ENCODE measurements around the gene CA5A.

Gene CA5A

GRCh38 chr16:87961623-87962022 is 25.3 kb upstream of the CA5A start:
- DNase-seq: no peak

- no peak for DNase-seq
Measured at GRCh38 chr16:87960852-87961251, 24.5 kb upstream of the CA5A start.

GRCh38 chr16:87960296-87960695 is 24.0 kb upstream of the CA5A start:
- no peak for DNase-seq

GRCh38 chr16:87959391-87959990 is 23.2 kb upstream of the CA5A start:
- DNase-seq: no peak

GRCh38 chr16:87958632-87959031 is 22.3 kb upstream of the CA5A start:
- DNase-seq: no peak

GRCh38 chr16:87957296-87958094 is 21.2 kb upstream of the CA5A start:
- no peak for DNase-seq

GRCh38 chr16:87956365-87957231 is 20.3 kb upstream of the CA5A start:
- DNase-seq: peak; percentile 86

GRCh38 chr16:87956098-87956364 is 19.7 kb upstream of the CA5A start:
- no peak for DNase-seq

- DNase-seq: peak; percentile 39
Measured at GRCh38 chr16:87955302-87956097, 19.2 kb upstream of the CA5A start.

- DNase-seq: no peak
Measured at GRCh38 chr16:87954826-87955225, 18.5 kb upstream of the CA5A start.

GRCh38 chr16:87954361-87954760 is 18.0 kb upstream of the CA5A start:
- no peak for DNase-seq

- no peak for DNase-seq
Measured at GRCh38 chr16:87953308-87954215, 17.2 kb upstream of the CA5A start.

- no peak for DNase-seq
Measured at GRCh38 chr16:87952751-87953150, 16.4 kb upstream of the CA5A start.

GRCh38 chr16:87951552-87952538 is 15.5 kb upstream of the CA5A start:
- no peak for DNase-seq

- peak; percentile 98 for DNase-seq
Measured at GRCh38 chr16:87950765-87951551, 14.6 kb upstream of the CA5A start, which contains the start of gene BANP. Gene BANP, plus strand, starts transcription at chr16:87951434. Its CDS starts 23,682 bp downstream, at chr16:87975116.

- no peak for DNase-seq
Measured at GRCh38 chr16:87949071-87949744, 12.9 kb upstream of the CA5A start.

GRCh38 chr16:87948735-87949070 is 12.4 kb upstream of the CA5A start:
- no peak for DNase-seq

- DNase-seq: no peak
Measured at GRCh38 chr16:87948119-87948545, 11.8 kb upstream of the CA5A start.

All from activated CD4-positive, alpha-beta T cell treated with anti-CD3 and anti-CD28 coated beads, Interleukin-2, Interleukin-6, amounts not matched to agents 100 ng/mL and 50 ng/mL, durations not matched to agents 16 hours and 8 hours (primary cell).